Measurements from ENCODE around the gene ZNF750. TPM values are rescaled to one million over a fixed set of nuclear protein-coding genes. Genes with fewer than 3 reads are reported as not detected.

The ZNF750 gene
- total and polyA plus RNA-seq, 10 of the 15 experiments (the other 5 are each of a cell fraction or from before 2014, with no cell fraction given), result 0.06 TPM; not detected in 9

DNA sequence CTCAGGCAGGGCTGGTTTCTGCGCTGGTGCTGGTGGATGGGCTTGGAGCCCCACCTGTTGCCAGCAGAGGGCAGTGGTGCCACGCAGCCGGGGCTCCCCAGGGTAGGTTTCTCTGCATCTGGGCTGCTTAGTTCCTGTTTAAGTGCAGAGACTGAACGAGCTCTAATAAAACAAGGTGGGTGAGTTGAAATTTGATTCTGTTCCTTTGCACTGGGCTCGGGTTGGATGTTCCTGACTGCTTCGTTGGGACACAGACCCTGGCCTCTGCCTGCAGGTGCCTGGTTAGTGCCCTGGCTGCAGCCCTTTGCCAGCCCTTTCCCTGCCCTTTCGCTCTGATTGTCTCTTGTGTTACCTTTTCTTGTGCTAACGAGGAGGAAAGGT, 57.9 kb downstream of the ZNF750 start (continued):
- TF ChIP-seq, protein P1, sequence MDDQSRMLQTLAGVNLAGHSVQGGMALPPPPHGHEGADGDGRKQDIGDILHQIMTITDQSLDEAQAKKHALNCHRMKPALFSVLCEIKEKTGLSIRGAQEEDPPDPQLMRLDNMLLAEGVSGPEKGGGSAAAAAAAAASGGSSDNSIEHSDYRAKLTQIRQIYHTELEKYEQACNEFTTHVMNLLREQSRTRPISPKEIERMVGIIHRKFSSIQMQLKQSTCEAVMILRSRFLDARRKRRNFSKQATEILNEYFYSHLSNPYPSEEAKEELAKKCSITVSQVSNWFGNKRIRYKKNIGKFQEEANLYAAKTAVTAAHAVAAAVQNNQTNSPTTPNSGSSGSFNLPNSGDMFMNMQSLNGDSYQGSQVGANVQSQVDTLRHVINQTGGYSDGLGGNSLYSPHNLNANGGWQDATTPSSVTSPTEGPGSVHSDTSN (IDR thresholded peaks at IDR 0.05; ENCODE audit: insufficient replicate concordance, low read depth, low read length), result no peak
- TF ChIP-seq MYB (IDR thresholded peaks at IDR 0.05; ENCODE audit: borderline replicate concordance, low read depth, low read length), result no peak
- TF ChIP-seq SP1 (IDR thresholded peaks at IDR 0.05; ENCODE audit: low read depth, low read length), result no peak
- TF ChIP-seq, protein P2, sequence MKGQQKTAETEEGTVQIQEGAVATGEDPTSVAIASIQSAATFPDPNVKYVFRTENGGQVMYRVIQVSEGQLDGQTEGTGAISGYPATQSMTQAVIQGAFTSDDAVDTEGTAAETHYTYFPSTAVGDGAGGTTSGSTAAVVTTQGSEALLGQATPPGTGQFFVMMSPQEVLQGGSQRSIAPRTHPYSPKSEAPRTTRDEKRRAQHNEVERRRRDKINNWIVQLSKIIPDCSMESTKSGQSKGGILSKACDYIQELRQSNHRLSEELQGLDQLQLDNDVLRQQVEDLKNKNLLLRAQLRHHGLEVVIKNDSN (IDR thresholded peaks at IDR 0.05; ENCODE audit: borderline replicate concordance, extremely low read length, insufficient read depth, low read depth, low read length), result no peak
- TF ChIP-seq, protein P3, sequence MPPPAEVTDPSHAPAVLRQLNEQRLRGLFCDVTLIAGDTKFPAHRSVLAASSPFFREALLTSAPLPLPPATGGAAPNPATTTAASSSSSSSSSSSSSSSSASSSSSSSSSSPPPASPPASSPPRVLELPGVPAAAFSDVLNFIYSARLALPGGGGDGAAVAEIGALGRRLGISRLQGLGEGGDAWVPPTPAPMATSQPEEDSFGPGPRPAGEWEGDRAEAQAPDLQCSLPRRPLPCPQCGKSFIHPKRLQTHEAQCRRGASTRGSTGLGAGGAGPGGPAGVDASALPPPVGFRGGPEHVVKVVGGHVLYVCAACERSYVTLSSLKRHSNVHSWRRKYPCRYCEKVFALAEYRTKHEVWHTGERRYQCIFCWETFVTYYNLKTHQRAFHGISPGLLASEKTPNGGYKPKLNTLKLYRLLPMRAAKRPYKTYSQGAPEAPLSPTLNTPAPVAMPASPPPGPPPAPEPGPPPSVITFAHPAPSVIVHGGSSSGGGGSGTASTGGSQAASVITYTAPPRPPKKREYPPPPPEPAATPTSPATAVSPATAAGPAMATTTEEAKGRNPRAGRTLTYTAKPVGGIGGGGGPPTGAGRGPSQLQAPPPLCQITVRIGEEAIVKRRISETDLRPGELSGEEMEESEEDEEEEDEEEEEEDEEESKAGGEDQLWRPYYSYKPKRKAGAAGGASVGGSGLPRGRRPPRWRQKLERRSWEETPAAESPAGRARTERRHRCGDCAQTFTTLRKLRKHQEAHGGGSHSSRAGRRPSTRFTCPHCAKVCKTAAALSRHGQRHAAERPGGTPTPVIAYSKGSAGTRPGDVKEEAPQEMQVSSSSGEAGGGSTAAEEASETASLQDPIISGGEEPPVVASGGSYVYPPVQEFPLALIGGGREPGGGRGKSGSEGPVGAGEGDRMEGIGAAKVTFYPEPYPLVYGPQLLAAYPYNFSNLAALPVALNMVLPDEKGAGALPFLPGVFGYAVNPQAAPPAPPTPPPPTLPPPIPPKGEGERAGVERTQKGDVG (CRISPR knock-in tag; IDR thresholded peaks at IDR 0.05), result no peak
- no peak for TF ChIP-seq HDGF (IDR thresholded peaks at IDR 0.05)
- peak; percentile 57; the same call in 1 of the 2 replicates for TF ChIP-seq RB1 (IDR thresholded peaks at IDR 0.05; ENCODE audit: borderline replicate concordance)
- peak; percentile 99 for TF ChIP-seq RAD21 (IDR thresholded peaks at IDR 0.05; ENCODE audit: insufficient read depth, low read depth, low read length)
- no peak for TF ChIP-seq EGR1 (IDR thresholded peaks at IDR 0.05; ENCODE audit: borderline replicate concordance in 1 of 2, low read depth in 2 of 2, low read length in 2 of 2)
- TF ChIP-seq POLR2AphosphoS2 (IDR thresholded peaks at IDR 0.05; ENCODE audit: low read depth, low read length), result no peak
- TF ChIP-seq SUPT20H (IDR thresholded peaks at IDR 0.05; ENCODE audit: borderline replicate concordance, control insufficient read depth, low read depth, low read length), result no peak
- peak in 1 of 2 experiments; percentile 19; a peak in 1 of 4 replicates for TF ChIP-seq BHLHE40 (IDR thresholded peaks at IDR 0.05; ENCODE audit: borderline replicate concordance in 1 of 2, low read depth in 2 of 2, low read length in 1 of 2)
- 0 out of 2 replicates have a peak, but pooled peaks have one; percentile 10 for TF ChIP-seq BACH1 (IDR thresholded peaks at IDR 0.05; ENCODE audit: borderline replicate concordance)
- TF ChIP-seq SMARCA5 (IDR thresholded peaks at IDR 0.05), result 0 out of 2 replicates have a peak, but pooled peaks have one; percentile 13
- peak; percentile 99 for TF ChIP-seq SMC3 (IDR thresholded peaks at IDR 0.05; ENCODE audit: borderline replicate concordance, low read length)
- no peak for TF ChIP-seq ZNF622 (IDR thresholded peaks at IDR 0.05)
- TF ChIP-seq, protein P4, sequence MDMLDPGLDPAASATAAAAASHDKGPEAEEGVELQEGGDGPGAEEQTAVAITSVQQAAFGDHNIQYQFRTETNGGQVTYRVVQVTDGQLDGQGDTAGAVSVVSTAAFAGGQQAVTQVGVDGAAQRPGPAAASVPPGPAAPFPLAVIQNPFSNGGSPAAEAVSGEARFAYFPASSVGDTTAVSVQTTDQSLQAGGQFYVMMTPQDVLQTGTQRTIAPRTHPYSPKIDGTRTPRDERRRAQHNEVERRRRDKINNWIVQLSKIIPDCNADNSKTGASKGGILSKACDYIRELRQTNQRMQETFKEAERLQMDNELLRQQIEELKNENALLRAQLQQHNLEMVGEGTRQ (IDR thresholded peaks at IDR 0.05; ENCODE audit: borderline replicate concordance, low read depth, low read length), result no peak
- no peak for TF ChIP-seq EED (IDR thresholded peaks at IDR 0.05; ENCODE audit: low read depth)
- no peak for TF ChIP-seq NFIC (IDR thresholded peaks at IDR 0.05; ENCODE audit: low read depth, low read length)
- TF ChIP-seq RUNX3 (IDR thresholded peaks at IDR 0.05; ENCODE audit: low read length), result no peak
- no peak for TF ChIP-seq ESRRA (IDR thresholded peaks at IDR 0.05; ENCODE audit: low read length)
- TF ChIP-seq HCFC1 (IDR thresholded peaks at IDR 0.05; ENCODE audit: low read length), result peak; percentile 31; the same call in 1 of the 2 replicates
- no peak for TF ChIP-seq IRF4 (IDR thresholded peaks at IDR 0.05; ENCODE audit: low read depth, low read length)
- no peak for TF ChIP-seq PML (IDR thresholded peaks at IDR 0.05; ENCODE audit: low read length)
